Fibroblast of lung (primary cell): ENCODE results near the gene LRRK1. TPM values are rescaled to one million over a fixed set of nuclear protein-coding genes. Genes with fewer than 3 reads are reported as not detected.

Experiments
- DNase-seq, 2 donors: peaks; one replicate each; pipeline versions ENCODE4 v3.0.0 to v3.0.0-alpha.2; 2010; ENCODE audit warnings: low read depth in 2 of 2
- H2AFZ ChIP-seq: 2 replicates; pipeline ENCODE4 v1.5.1; 2012; ENCODE audit warnings: low read length, control low read depth, inconsistent platforms
- H3K27ac ChIP-seq: 2 replicates; pipeline ENCODE4 v1.5.1; 2011; ENCODE audit warnings: low read length, control low read depth; ENCODE audit not compliant: insufficient read depth
- H3K27me3 ChIP-seq: 2 replicates; pipeline ENCODE4 v1.5.1; 2011; ENCODE audit warnings: mild to moderate bottlenecking, low read length; ENCODE audit not compliant: control insufficient read depth, insufficient read depth
- H3K36me3 ChIP-seq: 2 replicates; pipeline ENCODE4 v1.5.1; 2011; ENCODE audit warnings: low read length; ENCODE audit not compliant: control insufficient read depth, insufficient read depth
- H3K4me1 ChIP-seq: 2 replicates; pipeline ENCODE4 v1.5.1; 2011; ENCODE audit warnings: low read length; ENCODE audit not compliant: control insufficient read depth, insufficient read depth; ENCODE audit errors: extremely low read depth
- H3K4me2 ChIP-seq: 2 replicates; pipeline ENCODE4 v1.5.1; 2011; ENCODE audit warnings: low read length, control low read depth; ENCODE audit not compliant: insufficient read depth; ENCODE audit errors: extremely low read depth
- H3K4me3 ChIP-seq, 4 experiments: fragments of 200-600 bp in 1 of 4; sonication (generic) in 1 of 4; replicated peaks in 1 of 4; 2 replicates each; pipeline ENCODE4 v1.5.1; 2011 to 2016; ENCODE audit warnings: low read length in 4 of 4, low read depth in 3 of 4, mild to moderate bottlenecking in 3 of 4, control low read depth in 2 of 4, inconsistent platforms in 1 of 4, mixed read lengths in 1 of 4; ENCODE audit not compliant: insufficient read depth in 1 of 4; ENCODE audit errors: control extremely low read depth in 1 of 4
- H3K79me2 ChIP-seq: 2 replicates; pipeline ENCODE4 v1.5.1; 2012; ENCODE audit warnings: mild to moderate bottlenecking, low read length, inconsistent platforms; ENCODE audit not compliant: control insufficient read depth, insufficient read depth
- H3K9ac ChIP-seq: 2 replicates; pipeline ENCODE4 v1.5.1; 2011; ENCODE audit warnings: mild to moderate bottlenecking, low read length, control low read depth; ENCODE audit not compliant: insufficient read depth
- H3K9me3 ChIP-seq: 2 replicates; pipeline ENCODE4 v1.5.1; 2012; ENCODE audit warnings: low read depth, low read length; ENCODE audit not compliant: control insufficient read depth, insufficient read depth
- H4K20me1 ChIP-seq: 2 replicates; pipeline ENCODE4 v1.5.1; 2011; ENCODE audit warnings: low read length; ENCODE audit not compliant: control insufficient read depth, insufficient read depth; ENCODE audit errors: extremely low read depth
- EZH2 ChIP-seq: IDR thresholded peaks from 2 replicates; pipeline ENCODE4 v1.5.1; 2012; ENCODE audit warnings: low read length, control low read depth, mild to moderate bottlenecking; ENCODE audit errors: missing control alignments
- polyA plus RNA-seq, 2 donors: library from polyadenylated mRNA; depleted of rRNA in 1 of 2; stranded (reverse) in 1 of 2; unstranded in 1 of 2; fragments of >200 nt; gene quantifications; 2 replicates each; pipeline ENCODE4 v1.2.1, GENCODE V29; 2011 to 2012; ENCODE audit warnings: missing spikeins in 1 of 2
- total RNA-seq: library from RNA; depleted of rRNA; stranded (reverse); fragments of >200 nt; gene quantifications from 2 replicates; pipeline ENCODE4 v1.2.1, GENCODE V29; 2014
- TF ChIP-seq, protein P1 (sequence below), 2 donors: IDR thresholded peaks in 1 of 2; conservative IDR thresholded peaks in 1 of 2; 1 replicate in 1 of 2; 2 replicates in 1 of 2; pipeline ENCODE4 v1.5.1; 2011 to 2012; ENCODE audit warnings: low read length in 2 of 2, control low read depth in 1 of 2, inconsistent platforms in 1 of 2, low read depth in 1 of 2, mild to moderate bottlenecking in 1 of 2

The LRRK1 gene
- total and polyA plus RNA-seq, 2 donors (not counting 1 experiment from before 2014, with no cell fraction given): 3.8 to 12.2 TPM

DNA sequence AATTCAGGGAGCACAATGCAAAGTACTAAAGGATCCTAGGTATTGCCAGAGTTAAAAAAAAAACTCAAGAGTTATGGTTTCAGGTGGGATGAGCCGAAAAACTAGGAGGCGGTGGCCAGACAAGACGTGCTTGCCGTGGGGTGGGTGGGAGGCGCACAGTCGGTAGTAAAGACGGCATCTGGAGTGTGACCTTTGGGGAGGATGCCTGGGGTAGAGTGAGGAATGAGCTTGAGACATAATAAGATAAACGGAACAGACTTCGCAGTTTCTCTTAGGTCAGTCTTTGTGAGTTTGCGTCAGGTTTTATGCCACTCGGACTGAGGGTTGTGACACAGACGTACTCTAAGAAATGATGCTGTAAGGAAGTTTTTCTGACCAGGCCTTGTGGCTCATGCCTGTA, 139.6 kb downstream of the LRRK1 start:
- Histone ChIP-seq H3K4me2 (no peak overlapping the region), H2AFZ (no peak overlapping the region), H3K4me3 (no peak overlapping the region), H3K27ac (no peak overlapping the region), H3K36me3 (peaks cover 3% of the 10 kb centered on the region), H3K27me3 (no peaks in the 10 kb centered on the region), H3K4me1 (no peaks in the 10 kb centered on the region), H4K20me1 (no peaks in the 10 kb centered on the region), H3K9me3 (no peaks in the 10 kb centered on the region), H3K9ac (no peak overlapping the region), H3K79me2 (no peaks in the 10 kb centered on the region)
- DNase-seq: no peak
- TF ChIP-seq EZH2: no peak
- TF ChIP-seq, protein P1, sequence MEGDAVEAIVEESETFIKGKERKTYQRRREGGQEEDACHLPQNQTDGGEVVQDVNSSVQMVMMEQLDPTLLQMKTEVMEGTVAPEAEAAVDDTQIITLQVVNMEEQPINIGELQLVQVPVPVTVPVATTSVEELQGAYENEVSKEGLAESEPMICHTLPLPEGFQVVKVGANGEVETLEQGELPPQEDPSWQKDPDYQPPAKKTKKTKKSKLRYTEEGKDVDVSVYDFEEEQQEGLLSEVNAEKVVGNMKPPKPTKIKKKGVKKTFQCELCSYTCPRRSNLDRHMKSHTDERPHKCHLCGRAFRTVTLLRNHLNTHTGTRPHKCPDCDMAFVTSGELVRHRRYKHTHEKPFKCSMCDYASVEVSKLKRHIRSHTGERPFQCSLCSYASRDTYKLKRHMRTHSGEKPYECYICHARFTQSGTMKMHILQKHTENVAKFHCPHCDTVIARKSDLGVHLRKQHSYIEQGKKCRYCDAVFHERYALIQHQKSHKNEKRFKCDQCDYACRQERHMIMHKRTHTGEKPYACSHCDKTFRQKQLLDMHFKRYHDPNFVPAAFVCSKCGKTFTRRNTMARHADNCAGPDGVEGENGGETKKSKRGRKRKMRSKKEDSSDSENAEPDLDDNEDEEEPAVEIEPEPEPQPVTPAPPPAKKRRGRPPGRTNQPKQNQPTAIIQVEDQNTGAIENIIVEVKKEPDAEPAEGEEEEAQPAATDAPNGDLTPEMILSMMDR (conservative IDR thresholded peaks at IDR 0.05 in 1 of 2, IDR thresholded peaks at IDR 0.05 in 1 of 2; ENCODE audit: low read depth in 1 of 2, low read length in 2 of 2): no peak

DNA sequence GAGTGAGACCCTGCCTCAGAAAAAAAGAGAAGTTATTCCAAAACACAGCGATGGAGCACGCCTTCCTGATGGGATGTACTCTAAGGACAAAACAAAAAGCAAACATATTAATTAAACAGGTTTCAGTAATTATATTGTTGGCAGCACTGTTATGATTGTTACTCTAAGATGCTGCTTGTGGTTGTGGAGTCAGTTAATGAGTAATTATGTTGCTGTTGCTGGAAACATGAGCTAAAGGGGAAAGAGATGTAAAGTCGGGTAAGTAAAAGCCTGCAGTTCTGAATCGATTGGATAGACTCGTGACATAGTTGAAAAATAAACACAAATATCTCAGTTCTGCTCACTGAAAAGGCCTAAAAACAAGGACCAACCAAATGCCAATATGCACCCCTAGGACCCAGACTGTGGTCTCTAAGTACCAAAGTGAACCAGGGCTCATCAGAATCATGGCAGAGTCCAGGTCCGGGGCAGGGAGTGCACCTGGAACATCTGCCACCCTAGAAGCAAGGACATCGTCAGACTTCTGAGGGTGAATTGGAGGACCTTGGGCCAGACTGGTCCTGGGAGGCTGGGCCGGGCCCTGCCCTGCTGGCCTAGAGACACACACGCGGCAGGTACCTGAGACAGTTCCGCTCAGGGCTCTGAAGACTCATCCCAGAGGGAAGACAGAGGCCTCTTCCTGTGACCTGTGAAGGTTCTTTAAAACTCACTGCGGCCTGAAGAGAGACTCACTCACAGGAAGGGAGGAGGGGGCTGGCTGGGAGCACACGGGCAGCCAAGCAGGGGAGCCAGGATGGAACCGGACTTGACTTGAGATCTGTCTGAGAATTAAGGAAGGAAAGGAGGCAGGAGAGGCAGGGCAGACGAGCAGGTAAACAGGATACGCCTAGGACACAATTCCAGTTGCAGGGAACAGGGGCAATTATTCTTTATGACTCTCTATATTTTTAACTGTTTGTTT, 140.5 kb downstream of the LRRK1 start:
- Histone ChIP-seq H3K27ac (no peak overlapping the region), H3K9me3 (no peaks in the 10 kb centered on the region), H2AFZ (no peak overlapping the region), H4K20me1 (no peaks in the 10 kb centered on the region), H3K4me2 (no peak overlapping the region), H3K79me2 (no peaks in the 10 kb centered on the region), H3K4me3 (no peak overlapping the region), H3K27me3 (no peaks in the 10 kb centered on the region), H3K36me3 (peaks cover 2% of the 10 kb centered on the region), H3K9ac (no peak overlapping the region), H3K4me1 (no peaks in the 10 kb centered on the region)
- no peak for DNase-seq
- no peak for TF ChIP-seq EZH2
- TF ChIP-seq, protein P1 (conservative IDR thresholded peaks at IDR 0.05 in 1 of 2, IDR thresholded peaks at IDR 0.05 in 1 of 2; ENCODE audit: low read depth in 1 of 2, low read length in 2 of 2): no peak

DNA sequence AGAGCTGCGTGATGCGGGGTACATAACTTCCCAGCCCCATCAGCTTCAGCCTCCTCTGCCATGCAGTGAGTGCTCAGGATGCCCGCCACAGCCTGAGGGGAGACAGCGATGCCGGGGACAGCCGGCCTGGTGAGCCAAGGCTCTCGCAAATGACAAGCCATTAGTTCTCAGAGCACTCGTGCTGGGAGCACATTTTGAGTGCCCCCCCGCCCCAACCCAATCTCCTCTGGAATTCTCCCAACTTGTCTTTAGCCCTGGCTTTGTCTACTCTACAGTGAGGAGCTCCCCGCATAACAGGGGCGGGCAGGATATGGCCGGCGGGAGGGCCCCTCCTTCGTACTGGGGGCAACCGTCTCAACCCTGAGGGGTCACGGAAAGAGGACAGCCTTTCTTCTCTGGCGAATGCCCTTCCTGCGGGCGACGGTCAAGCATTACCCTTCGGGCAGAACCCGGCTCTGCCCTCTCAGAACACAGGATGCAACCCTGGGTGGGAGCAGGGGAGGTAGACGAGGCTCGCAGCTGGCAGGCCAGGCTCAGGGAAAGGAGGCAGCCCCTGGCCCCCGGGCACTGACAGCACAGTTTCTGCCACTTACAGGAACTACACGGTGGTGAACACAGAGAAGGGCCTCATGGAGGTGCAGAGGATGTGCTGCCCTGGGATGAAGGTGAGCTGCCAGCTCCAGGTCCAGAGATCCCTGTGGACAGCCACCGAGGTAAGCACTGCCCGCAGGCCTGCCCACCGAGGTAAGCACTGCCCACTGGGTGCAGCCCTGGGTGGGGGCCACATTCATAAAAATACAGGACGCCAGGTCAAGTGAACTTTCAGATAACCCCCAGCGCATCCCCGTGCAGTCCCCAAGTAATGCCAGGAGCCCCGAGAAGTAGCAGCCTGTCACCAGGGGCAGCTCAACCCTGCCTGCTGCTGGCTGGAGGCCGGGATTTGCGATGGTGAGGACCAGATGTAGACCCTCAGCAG, 141.7 kb downstream of the LRRK1 start:
- Histone ChIP-seq H3K27ac (no peak overlapping the region), H2AFZ (no peak overlapping the region), H3K4me1 (no peaks in the 10 kb centered on the region), H3K36me3 (peaks cover 5% of the 10 kb centered on the region), H3K4me2 (no peak overlapping the region), H3K79me2 (no peaks in the 10 kb centered on the region), H4K20me1 (no peaks in the 10 kb centered on the region), H3K9ac (no peak overlapping the region), H3K9me3 (no peaks in the 10 kb centered on the region), H3K4me3 (no peak overlapping the region), H3K27me3 (no peaks in the 10 kb centered on the region)
- DNase-seq: no peak
- TF ChIP-seq, protein P1 (conservative IDR thresholded peaks at IDR 0.05 in 1 of 2, IDR thresholded peaks at IDR 0.05 in 1 of 2; ENCODE audit: low read depth in 1 of 2, low read length in 2 of 2): no peak
- TF ChIP-seq EZH2: no peak
